Suprapubic skin (tissue), 4 donors: Measurements from ENCODE around the gene ASB10. TPM values are rescaled to one million over a fixed set of nuclear protein-coding genes. Genes with fewer than 3 reads are reported as not detected.

Source experiments
- DNase-seq, 2 donors: peaks; one replicate each; pipeline ENCODE4 v3.0.0-alpha.2; 2019; ENCODE audit warnings: low spot score in 2 of 2
- H3K27ac ChIP-seq: fragments of 200-600 bp; sonication (generic); one replicate; pipeline ENCODE4 v1.5.1; 2019
- H3K27me3 ChIP-seq: fragments of 200-600 bp; sonication (generic); one replicate; pipeline ENCODE4 v1.5.1; 2019
- H3K36me3 ChIP-seq: fragments of 200-600 bp; sonication (generic); one replicate; pipeline ENCODE4 v1.5.1; 2019
- H3K4me1 ChIP-seq: fragments of 200-600 bp; sonication (generic); one replicate; pipeline ENCODE4 v1.5.1; 2019
- H3K4me3 ChIP-seq: fragments of 200-600 bp; sonication (generic); one replicate; pipeline ENCODE4 v1.5.1; 2019; ENCODE audit warnings: mild to moderate bottlenecking
- H3K9me3 ChIP-seq: fragments of 200-600 bp; sonication (generic); one replicate; pipeline ENCODE4 v1.5.1; 2019
- EP300 ChIP-seq: sonication (generic); formaldehyde crosslinking; IDR thresholded peaks from one replicate; pipeline ENCODE4 v1.6.1; 2017; ENCODE audit warnings: antibody characterized with exemption
- POLR2A ChIP-seq, 2 donors: fragments of 450-650 bp; IDR thresholded peaks; one replicate each; pipeline ENCODE4 v1.6.1; 2017; ENCODE audit warnings: antibody characterized with exemption in 2 of 2, mild to moderate bottlenecking in 2 of 2, moderate library complexity in 2 of 2
- POLR2AphosphoS5 ChIP-seq, 3 donors: sonication (generic); formaldehyde crosslinking; IDR thresholded peaks; one replicate each; pipeline ENCODE4 v1.6.1; 2017; ENCODE audit warnings: antibody characterized with exemption in 3 of 3
- WGBS: methylation state at CpG from one replicate; pipeline ENCODE4 v1.1.5; 2018; 5-methylcytosine and 5-hydroxymethylcytosine counted together
- total RNA-seq, 4 donors: library from RNA; depleted of rRNA; stranded (reverse); fragments of >200 nt; gene quantifications; one replicate each; pipeline ENCODE4 v1.1.0, GENCODE V29; 2016
- TF ChIP-seq, protein P1 (sequence below), 2 donors: fragments of 200-600 bp in 1 of 2; fragments of 450-650 bp in 1 of 2; sonication (generic) in 1 of 2; IDR thresholded peaks; one replicate each; pipeline ENCODE4 v1.5.1; 2016 to 2019; ENCODE audit warnings: antibody characterized with exemption in 2 of 2, mild to moderate bottlenecking in 1 of 2, moderate library complexity in 1 of 2

The ASB10 gene, protein sequence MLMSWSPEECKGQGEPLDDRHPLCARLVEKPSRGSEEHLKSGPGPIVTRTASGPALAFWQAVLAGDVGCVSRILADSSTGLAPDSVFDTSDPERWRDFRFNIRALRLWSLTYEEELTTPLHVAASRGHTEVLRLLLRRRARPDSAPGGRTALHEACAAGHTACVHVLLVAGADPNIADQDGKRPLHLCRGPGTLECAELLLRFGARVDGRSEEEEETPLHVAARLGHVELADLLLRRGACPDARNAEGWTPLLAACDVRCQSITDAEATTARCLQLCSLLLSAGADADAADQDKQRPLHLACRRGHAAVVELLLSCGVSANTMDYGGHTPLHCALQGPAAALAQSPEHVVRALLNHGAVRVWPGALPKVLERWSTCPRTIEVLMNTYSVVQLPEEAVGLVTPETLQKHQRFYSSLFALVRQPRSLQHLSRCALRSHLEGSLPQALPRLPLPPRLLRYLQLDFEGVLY
- total RNA-seq: not detected

DNA sequence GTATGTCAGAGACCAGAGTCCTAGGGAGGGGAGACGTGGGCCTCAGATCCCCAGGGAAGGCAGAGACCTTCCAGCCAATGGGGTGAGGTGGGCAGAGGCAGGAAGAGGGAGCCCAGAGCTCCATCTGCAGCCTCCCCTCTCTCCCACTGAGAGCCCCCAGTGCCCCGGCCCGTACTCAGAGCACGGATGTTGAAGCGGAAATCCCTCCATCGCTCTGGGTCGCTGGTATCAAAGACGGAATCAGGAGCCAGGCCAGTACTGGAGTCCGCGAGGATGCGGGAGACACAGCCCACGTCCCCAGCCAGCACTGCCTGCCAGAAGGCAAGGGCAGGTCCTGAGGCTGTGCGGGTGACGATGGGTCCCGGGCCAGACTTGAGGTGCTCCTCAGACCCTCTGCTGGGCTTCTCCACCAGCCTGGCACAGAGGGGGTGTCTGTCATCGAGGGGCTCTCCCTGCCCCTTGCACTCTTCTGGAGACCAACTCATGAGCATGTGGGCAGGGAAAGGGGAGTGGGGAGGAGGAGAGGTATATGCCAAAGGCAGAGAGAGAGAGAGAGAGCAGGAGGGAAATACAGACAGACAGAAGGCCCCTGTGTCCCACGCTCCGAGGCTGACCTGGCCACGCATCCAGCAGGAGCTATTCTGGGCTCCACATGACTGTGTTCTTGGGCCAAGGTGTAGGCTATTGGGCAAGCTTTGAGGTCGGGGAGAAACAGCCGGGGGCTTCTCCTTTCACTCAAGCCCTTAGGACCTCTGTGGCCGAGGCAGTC, at the start of gene ASB10:
Gene ASB10, minus strand, starts transcription at position 611 of the 769 bp plus-strand sequence. Its CDS starts 120 bp downstream, at position 491.
- TF ChIP-seq, protein P1, sequence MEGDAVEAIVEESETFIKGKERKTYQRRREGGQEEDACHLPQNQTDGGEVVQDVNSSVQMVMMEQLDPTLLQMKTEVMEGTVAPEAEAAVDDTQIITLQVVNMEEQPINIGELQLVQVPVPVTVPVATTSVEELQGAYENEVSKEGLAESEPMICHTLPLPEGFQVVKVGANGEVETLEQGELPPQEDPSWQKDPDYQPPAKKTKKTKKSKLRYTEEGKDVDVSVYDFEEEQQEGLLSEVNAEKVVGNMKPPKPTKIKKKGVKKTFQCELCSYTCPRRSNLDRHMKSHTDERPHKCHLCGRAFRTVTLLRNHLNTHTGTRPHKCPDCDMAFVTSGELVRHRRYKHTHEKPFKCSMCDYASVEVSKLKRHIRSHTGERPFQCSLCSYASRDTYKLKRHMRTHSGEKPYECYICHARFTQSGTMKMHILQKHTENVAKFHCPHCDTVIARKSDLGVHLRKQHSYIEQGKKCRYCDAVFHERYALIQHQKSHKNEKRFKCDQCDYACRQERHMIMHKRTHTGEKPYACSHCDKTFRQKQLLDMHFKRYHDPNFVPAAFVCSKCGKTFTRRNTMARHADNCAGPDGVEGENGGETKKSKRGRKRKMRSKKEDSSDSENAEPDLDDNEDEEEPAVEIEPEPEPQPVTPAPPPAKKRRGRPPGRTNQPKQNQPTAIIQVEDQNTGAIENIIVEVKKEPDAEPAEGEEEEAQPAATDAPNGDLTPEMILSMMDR (IDR thresholded peaks at IDR 0.05): no peak
- no peak for TF ChIP-seq EP300
- no peak for TF ChIP-seq POLR2AphosphoS5 (IDR thresholded peaks at IDR 0.05)
- no peak for TF ChIP-seq POLR2A (IDR thresholded peaks at IDR 0.05)
- no peaks in the 10 kb centered on the region for H3K36me3 ChIP-seq
- H3K27ac ChIP-seq: no peak within 1 kb of the TSS
- peak in 1 of 2 donors; percentile 49 for DNase-seq
- H3K4me3 ChIP-seq: no peak within 1 kb of the TSS
- H3K4me1 ChIP-seq: no peaks in the 10 kb centered on the region
- H3K9me3 ChIP-seq: no peaks in the 10 kb centered on the region
- peaks cover 10% of the 10 kb centered on the region for H3K27me3 ChIP-seq
- 73% methylated on average over 22 of the region's 22 CpGs for WGBS

DNA sequence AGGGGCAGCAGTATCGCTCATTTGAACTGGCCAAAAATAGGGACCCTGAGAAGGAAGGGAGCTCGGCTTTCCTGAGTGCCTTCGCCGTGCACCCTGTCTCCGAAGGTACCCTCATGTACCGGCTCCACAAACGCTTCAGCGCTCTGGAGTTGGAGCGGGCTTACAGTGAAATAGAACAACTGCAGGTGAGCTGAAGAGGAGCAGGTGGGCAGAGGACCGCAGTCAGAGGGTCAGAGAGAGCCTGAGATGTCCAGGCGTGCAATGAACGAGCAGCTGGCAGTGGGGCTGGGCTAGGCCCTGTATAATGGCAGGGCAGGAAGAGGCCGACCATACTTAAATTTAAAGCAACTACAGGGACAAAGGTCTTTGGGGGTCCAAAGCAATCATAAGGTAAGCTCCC, 49.4 kb upstream of the ASB10 start:
- H3K27ac ChIP-seq: no peak overlapping the region
- WGBS: 88% methylated on average over 13 of the region's 13 CpGs
- no peaks in the 10 kb centered on the region for H3K9me3 ChIP-seq
- DNase-seq: no peak
- peaks cover 33% of the 10 kb centered on the region for H3K4me1 ChIP-seq
- TF ChIP-seq EP300 (no peak), POLR2A (IDR thresholded peaks at IDR 0.05) (no peak), POLR2AphosphoS5 (IDR thresholded peaks at IDR 0.05) (no peak)
- TF ChIP-seq, protein P1 (IDR thresholded peaks at IDR 0.05): no peak
- no peak overlapping the region for H3K4me3 ChIP-seq
- H3K36me3 ChIP-seq: peaks cover 44% of the 10 kb centered on the region
- no peaks in the 10 kb centered on the region for H3K27me3 ChIP-seq

DNA sequence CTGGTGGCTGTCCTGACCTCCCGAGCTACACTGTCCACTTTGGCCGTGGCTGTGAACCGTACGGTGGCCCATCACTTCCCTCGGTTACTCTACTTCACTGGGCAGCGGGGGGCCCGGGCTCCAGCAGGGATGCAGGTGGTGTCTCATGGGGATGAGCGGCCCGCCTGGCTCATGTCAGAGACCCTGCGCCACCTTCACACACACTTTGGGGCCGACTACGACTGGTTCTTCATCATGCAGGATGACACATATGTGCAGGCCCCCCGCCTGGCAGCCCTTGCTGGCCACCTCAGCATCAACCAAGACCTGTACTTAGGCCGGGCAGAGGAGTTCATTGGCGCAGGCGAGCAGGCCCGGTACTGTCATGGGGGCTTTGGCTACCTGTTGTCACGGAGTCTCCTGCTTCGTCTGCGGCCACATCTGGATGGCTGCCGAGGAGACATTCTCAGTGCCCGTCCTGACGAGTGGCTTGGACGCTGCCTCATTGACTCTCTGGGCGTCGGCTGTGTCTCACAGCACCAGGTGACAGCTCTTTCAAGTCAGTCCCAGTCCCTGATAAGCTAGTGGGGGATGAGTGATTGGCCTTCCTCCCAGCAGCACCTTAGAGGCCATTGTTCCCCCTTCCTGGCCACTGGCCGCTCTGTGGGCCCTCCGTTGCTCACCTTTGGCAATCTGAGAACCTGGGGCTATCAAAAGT, 48.2 kb upstream of the ASB10 start:
- peaks cover 43% of the 10 kb centered on the region for H3K36me3 ChIP-seq

DNA sequence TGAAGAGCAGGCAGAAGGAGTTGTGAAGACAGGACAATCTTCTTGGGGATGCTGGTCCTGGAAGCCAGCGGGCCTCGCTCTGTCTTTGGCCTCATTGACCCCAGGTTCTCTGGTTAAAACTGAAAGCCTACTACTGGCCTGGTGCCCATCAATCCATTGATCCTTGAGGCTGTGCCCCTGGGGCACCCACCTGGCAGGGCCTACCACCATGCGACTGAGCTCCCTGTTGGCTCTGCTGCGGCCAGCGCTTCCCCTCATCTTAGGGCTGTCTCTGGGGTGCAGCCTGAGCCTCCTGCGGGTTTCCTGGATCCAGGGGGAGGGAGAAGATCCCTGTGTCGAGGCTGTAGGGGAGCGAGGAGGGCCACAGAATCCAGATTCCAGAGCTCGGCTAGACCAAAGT, 46.8 kb upstream of the ASB10 start:
- Histone ChIP-seq H3K36me3 (peaks cover 38% of the 10 kb centered on the region), H3K27ac (peak overlapping the region; percentile 78), H3K9me3 (no peaks in the 10 kb centered on the region), H3K4me3 (peak overlapping the region; percentile 87), H3K27me3 (no peaks in the 10 kb centered on the region), H3K4me1 (peaks cover 30% of the 10 kb centered on the region)
- TF ChIP-seq POLR2AphosphoS5 (IDR thresholded peaks at IDR 0.05) (no peak), POLR2A (IDR thresholded peaks at IDR 0.05) (no peak), EP300 (no peak)
- TF ChIP-seq, protein P1 (IDR thresholded peaks at IDR 0.05): no peak
- DNase-seq: peak in 1 of 2 donors; percentile 35
- WGBS: 78% methylated on average over 9 of the region's 9 CpGs

More for the DNA sequence above, 48.2 kb upstream of the ASB10 start:
- no peak for DNase-seq
- Histone ChIP-seq H3K27me3 (no peaks in the 10 kb centered on the region), H3K4me3 (no peak overlapping the region), H3K4me1 (peaks cover 34% of the 10 kb centered on the region), H3K27ac (no peak overlapping the region), H3K9me3 (no peaks in the 10 kb centered on the region)
- 85% methylated on average over 19 of the region's 28 CpGs for WGBS
- TF ChIP-seq POLR2AphosphoS5 (IDR thresholded peaks at IDR 0.05) (no peak), EP300 (no peak), POLR2A (IDR thresholded peaks at IDR 0.05) (no peak)
- TF ChIP-seq, protein P1 (IDR thresholded peaks at IDR 0.05): no peak
